Testis (tissue), 3 donors: ENCODE results near the gene CTIF. TPM values are rescaled to one million over a fixed set of nuclear protein-coding genes. Genes with fewer than 3 reads are reported as not detected.

Source experiments
- DNase-seq: peaks from one replicate; pipeline ENCODE4 v3.0.0-alpha.2; 2019
- H3K27ac ChIP-seq, 2 donors: fragments of 200-600 bp; sonication (generic); one replicate each; pipeline ENCODE4 v1.5.1; 2019
- H3K27me3 ChIP-seq: fragments of 200-600 bp; sonication (generic); one replicate; pipeline ENCODE4 v1.5.1; 2019
- H3K36me3 ChIP-seq: fragments of 200-600 bp; sonication (generic); one replicate; pipeline ENCODE4 v1.5.1; 2017; ENCODE audit warnings: low read depth; ENCODE audit errors: missing control alignments
- H3K4me1 ChIP-seq: fragments of 200-600 bp; sonication (generic); one replicate; pipeline ENCODE4 v1.5.1; 2019
- H3K4me3 ChIP-seq, 2 donors: fragments of 200-600 bp; sonication (generic); one replicate each; pipeline ENCODE4 v1.5.1; 2017 to 2019
- H3K9me3 ChIP-seq: fragments of 200-600 bp; sonication (generic); one replicate; pipeline ENCODE4 v1.5.1; 2017
- POLR2A ChIP-seq: fragments of 450-650 bp; IDR thresholded peaks from one replicate; pipeline ENCODE4 v1.6.1; 2017; ENCODE audit warnings: antibody characterized with exemption, mild to moderate bottlenecking, moderate library complexity
- WGBS, 2 donors: methylation state at CpG; one replicate each; pipeline ENCODE4 v1.1.5; 2018; 5-methylcytosine and 5-hydroxymethylcytosine counted together
- intact Hi-C: fragments of 100-400 bp; cut with DNase I; formaldehyde crosslinking; loops from one replicate; pipeline ENCODE4 v1.15.1; 2023; ENCODE audit warnings: low total_unique reads
- polyA plus RNA-seq: library from polyadenylated mRNA; stranded (reverse); fragments of 350-450 nt; fragmentation: Illumina TruSeq; extraction: RNeasy Lipid Tissue Mini Kit (QIAGEN cat#74804); gene quantifications from one replicate; pipeline ENCODE4 v1.2.3, GENCODE V29; 2014; ENCODE audit warnings: low read depth, low replicate concordance; ENCODE audit not compliant: insufficient read depth
- total RNA-seq, 2 donors: library from RNA; depleted of rRNA; stranded (reverse); fragments of >200 nt; gene quantifications; one replicate each; pipeline ENCODE4 v1.2.3, GENCODE V29; 2016
- TF ChIP-seq, protein P1 (sequence below), 3 experiments: fragments of 450-650 bp in 2 of 3; fragments of 200-600 bp in 1 of 3; sonication (generic) in 1 of 3; IDR thresholded peaks; one replicate each; pipeline ENCODE4 v1.5.1; 2016 to 2019; ENCODE audit warnings: antibody characterized with exemption in 3 of 3, mild to moderate bottlenecking in 2 of 3, moderate library complexity in 1 of 3

The CTIF gene
- total and polyA plus RNA-seq, 3 donors from 2014 or later = 33.8 to 41.5 (median 35.6) TPM

DNA sequence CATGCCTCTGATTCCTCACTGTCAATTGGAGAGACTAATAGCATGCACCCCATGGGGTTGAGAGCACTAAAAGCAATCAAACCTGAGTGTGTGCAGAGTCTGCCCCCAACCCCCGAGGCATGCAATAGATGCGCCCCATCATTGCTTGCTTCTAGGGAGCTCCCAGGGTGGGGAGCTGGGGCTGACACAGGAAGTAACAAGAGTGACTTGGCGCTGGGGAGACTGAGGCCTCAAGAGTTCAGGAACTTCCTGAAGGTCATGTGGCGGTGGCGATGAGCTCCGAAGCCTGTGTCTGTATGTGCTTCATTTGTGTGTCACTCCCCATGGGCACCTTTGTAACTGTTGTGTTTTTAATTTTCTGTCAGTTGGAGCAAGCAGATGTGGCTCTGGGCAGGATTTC, 61.2 kb downstream of the CTIF start:
- Histone ChIP-seq H3K27me3 (no peaks in the 10 kb centered on the region), H3K4me3 (no peak overlapping the region), H3K36me3 (no peaks in the 10 kb centered on the region), H3K4me1 (peaks cover 15% of the 10 kb centered on the region), H3K9me3 (no peaks in the 10 kb centered on the region), H3K27ac (no peak overlapping the region)
- no peak for TF ChIP-seq POLR2A
- TF ChIP-seq, protein P1, sequence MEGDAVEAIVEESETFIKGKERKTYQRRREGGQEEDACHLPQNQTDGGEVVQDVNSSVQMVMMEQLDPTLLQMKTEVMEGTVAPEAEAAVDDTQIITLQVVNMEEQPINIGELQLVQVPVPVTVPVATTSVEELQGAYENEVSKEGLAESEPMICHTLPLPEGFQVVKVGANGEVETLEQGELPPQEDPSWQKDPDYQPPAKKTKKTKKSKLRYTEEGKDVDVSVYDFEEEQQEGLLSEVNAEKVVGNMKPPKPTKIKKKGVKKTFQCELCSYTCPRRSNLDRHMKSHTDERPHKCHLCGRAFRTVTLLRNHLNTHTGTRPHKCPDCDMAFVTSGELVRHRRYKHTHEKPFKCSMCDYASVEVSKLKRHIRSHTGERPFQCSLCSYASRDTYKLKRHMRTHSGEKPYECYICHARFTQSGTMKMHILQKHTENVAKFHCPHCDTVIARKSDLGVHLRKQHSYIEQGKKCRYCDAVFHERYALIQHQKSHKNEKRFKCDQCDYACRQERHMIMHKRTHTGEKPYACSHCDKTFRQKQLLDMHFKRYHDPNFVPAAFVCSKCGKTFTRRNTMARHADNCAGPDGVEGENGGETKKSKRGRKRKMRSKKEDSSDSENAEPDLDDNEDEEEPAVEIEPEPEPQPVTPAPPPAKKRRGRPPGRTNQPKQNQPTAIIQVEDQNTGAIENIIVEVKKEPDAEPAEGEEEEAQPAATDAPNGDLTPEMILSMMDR (IDR thresholded peaks at IDR 0.05) = no peak
- 68 to 71% methylated on average over 6 of the region's 6 CpGs for WGBS, 2 donors
- intact Hi-C loops = no loop called here
- DNase-seq = no peak

DNA sequence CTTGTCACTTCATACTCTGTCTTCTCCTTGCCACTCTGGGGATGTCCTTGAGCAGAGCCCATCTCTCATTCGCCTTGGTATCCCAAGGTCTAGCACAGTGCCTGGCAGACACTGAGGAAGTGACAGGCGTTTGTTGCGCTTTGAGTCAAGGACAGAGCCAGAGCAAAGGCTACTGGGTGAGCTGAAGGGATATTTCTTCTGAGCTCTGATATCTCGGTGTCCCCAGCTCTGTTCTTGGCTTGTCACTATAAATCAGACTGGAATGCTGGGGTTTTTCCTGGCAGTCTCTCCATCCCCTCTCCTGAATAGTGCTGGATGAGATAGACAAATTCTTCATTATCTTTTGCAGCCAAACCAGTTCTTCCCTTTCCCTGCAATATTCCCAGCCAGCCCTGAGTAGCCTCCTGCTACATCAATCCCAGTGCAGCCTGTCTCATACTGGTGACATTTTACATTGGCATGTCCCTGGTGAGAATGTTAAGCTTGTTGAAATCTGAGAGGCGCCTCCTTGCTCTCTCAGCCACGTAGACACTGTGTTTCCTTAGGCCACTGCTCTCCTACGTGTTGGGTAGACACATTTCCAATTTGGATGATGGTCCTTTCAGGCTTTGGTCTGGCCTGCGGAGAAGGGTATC, 61.7 kb downstream of the CTIF start:
- intact Hi-C loops = no loop called here
- DNase-seq = no peak
- TF ChIP-seq, protein P1 (IDR thresholded peaks at IDR 0.05) = no peak
- TF ChIP-seq POLR2A = no peak
- Histone ChIP-seq H3K4me3 (no peak overlapping the region), H3K9me3 (no peaks in the 10 kb centered on the region), H3K4me1 (peaks cover 15% of the 10 kb centered on the region), H3K36me3 (no peaks in the 10 kb centered on the region), H3K27me3 (no peaks in the 10 kb centered on the region), H3K27ac (no peak overlapping the region)
- WGBS, 2 donors = 40 to 41% methylated on average over 8 of the region's 8 CpGs

DNA sequence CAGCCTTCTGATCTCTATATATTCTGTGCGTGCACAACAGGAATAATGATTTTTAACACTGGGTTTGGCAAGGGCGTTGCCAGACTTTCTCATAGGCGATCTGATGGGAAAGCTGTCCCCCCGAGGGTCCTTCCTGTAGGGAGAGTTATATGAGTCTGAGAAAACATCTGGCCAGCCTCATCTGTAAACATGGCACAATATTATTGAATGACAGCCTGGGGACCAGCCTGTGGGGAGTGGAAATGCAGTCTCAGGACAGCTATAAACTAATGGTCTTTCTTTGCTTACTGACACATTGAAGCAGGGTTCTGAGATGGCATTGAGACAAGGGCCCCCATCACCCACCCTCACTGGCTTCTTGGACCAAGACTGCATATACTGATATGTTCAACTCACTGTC, 62.5 kb downstream of the CTIF start:
- no peak for TF ChIP-seq POLR2A
- TF ChIP-seq, protein P1 (IDR thresholded peaks at IDR 0.05) = no peak
- Histone ChIP-seq H3K9me3 (no peaks in the 10 kb centered on the region), H3K4me1 (peaks cover 18% of the 10 kb centered on the region), H3K36me3 (no peaks in the 10 kb centered on the region), H3K27ac (no peak overlapping the region), H3K4me3 (no peak overlapping the region), H3K27me3 (no peaks in the 10 kb centered on the region)
- 74 to 84% methylated on average over 4 of the region's 4 CpGs for WGBS, 2 donors
- no peak for DNase-seq
- intact Hi-C loops = no loop called here

DNA sequence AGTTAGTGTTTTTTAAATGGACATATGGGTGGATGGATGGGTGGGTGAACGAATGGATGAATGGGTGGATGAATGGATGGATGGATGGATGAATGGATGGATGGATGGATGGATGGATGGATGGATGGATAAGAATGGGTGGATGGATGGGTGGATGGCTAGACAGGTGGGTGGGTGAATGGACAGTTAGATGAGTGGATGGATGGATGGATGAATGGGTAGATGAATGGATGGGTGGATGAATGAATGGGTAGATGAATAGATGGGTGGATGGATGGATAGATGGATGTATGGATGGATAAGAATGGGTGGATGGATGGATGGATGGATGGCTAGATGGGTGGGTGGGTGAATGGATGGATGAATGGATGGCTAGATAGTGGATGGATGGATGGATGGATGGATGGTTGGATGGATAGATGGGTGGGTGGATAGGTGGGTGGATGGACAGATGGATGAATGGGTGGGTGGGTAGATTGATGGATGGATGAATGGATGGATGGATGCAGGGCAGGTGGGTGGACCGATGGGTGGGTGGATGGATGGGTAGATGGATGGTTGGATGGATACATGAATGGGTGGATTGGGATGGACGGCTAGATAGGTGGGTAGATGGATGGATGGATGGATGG, 64.0 kb downstream of the CTIF start:
- WGBS, 2 donors = 92 to 94% methylated on average over 3 of the region's 3 CpGs
- H3K9me3 ChIP-seq = no peaks in the 10 kb centered on the region
- no peak for TF ChIP-seq POLR2A
- TF ChIP-seq, protein P1 (IDR thresholded peaks at IDR 0.05) = no peak
- H3K4me3 ChIP-seq = no peak overlapping the region
- H3K27me3 ChIP-seq = no peaks in the 10 kb centered on the region
- intact Hi-C loops = no loop called here
- H3K36me3 ChIP-seq = no peaks in the 10 kb centered on the region
- H3K27ac ChIP-seq = no peak overlapping the region
- DNase-seq = no peak
- H3K4me1 ChIP-seq = peaks cover 28% of the 10 kb centered on the region

DNA sequence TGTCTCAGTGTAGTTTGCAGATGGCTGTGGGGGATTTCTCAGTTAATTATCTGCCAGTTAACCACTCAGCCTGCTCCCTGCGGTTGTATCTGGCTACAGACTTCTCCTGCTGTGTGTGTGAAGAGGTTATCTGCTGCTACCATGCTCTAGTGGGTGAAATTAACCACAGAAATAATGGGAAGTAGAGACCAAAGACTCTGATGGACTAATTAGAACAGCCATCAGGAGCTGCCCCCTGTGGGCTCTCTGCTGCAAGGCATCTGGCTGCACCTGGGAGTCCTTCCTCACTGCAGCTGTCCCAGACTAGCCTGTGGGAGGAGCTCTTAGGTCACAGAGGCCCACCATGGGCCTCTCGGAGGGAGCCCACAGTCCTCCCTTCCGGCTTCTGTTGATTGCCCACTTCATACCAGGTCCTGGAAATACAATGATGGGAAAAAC, 66.6 kb downstream of the CTIF start:
- WGBS, 2 donors = 49 to 56% methylated on average over 3 of the region's 3 CpGs
- H3K36me3 ChIP-seq = no peaks in the 10 kb centered on the region
- no peak overlapping the region for H3K4me3 ChIP-seq
- H3K27me3 ChIP-seq = no peaks in the 10 kb centered on the region
- H3K9me3 ChIP-seq = no peaks in the 10 kb centered on the region
- no peak overlapping the region for H3K27ac ChIP-seq
- TF ChIP-seq POLR2A = no peak
- TF ChIP-seq, protein P1 (IDR thresholded peaks at IDR 0.05) = no peak
- intact Hi-C loops = no loop called here
- DNase-seq = no peak
- peaks cover 46% of the 10 kb centered on the region for H3K4me1 ChIP-seq
